ENCODE data around the gene DOCK1. TPM values are rescaled to one million over a fixed set of nuclear protein-coding genes. Genes with fewer than 3 reads are reported as not detected.

DOCK1 gene
- total RNA-seq, 1 donor from 2014 or later = 72.6 TPM

GRCh38 chr10:127081851-127082345, 176.7 kb downstream of the DOCK1 start:
- Histone ChIP-seq H3K36me3 (peaks cover 5% of the 10 kb centered on the region), H3K27me3 (no peaks in the 10 kb centered on the region), H3K27ac (no peak overlapping the region), H4K20me1 (ENCODE audit: low read depth) (no peaks in the 10 kb centered on the region), H3K9ac (no peak overlapping the region), H3K4me1 (peaks cover 3% of the 10 kb centered on the region), H3F3A (ENCODE audit: low read depth) (no peaks in the 10 kb centered on the region), H3K79me2 (ENCODE audit: low read depth) (no peaks in the 10 kb centered on the region), H3K4me2 (no peak overlapping the region), H3K9me3 (ENCODE audit: low read depth) (no peaks in the 10 kb centered on the region), H2AFZ (replicated peaks) (no peak overlapping the region), H3K4me3 (no peak overlapping the region)
- Mint-ChIP-seq H3K4me1 (no peaks in the 10 kb centered on the region), H3K36me3 (peaks cover 22% of the 10 kb centered on the region), H3K4me3 (no peak overlapping the region), H3K27me3 (ENCODE audit: insufficient read depth, low read depth) (peaks cover 2% of the 10 kb centered on the region), H3K9me3 (no peaks in the 10 kb centered on the region), H3K27ac (no peak overlapping the region)
- DNase-seq (ENCODE audit: low spot score) = no peak
- TF ChIP-seq, protein P1, sequence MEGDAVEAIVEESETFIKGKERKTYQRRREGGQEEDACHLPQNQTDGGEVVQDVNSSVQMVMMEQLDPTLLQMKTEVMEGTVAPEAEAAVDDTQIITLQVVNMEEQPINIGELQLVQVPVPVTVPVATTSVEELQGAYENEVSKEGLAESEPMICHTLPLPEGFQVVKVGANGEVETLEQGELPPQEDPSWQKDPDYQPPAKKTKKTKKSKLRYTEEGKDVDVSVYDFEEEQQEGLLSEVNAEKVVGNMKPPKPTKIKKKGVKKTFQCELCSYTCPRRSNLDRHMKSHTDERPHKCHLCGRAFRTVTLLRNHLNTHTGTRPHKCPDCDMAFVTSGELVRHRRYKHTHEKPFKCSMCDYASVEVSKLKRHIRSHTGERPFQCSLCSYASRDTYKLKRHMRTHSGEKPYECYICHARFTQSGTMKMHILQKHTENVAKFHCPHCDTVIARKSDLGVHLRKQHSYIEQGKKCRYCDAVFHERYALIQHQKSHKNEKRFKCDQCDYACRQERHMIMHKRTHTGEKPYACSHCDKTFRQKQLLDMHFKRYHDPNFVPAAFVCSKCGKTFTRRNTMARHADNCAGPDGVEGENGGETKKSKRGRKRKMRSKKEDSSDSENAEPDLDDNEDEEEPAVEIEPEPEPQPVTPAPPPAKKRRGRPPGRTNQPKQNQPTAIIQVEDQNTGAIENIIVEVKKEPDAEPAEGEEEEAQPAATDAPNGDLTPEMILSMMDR (IDR thresholded peaks at IDR 0.05) = no peak
- TF ChIP-seq EZH2 (IDR thresholded peaks at IDR 0.05) = no peak
- no peak for TF ChIP-seq EZH2phosphoT487 (IDR thresholded peaks at IDR 0.05)

DNA sequence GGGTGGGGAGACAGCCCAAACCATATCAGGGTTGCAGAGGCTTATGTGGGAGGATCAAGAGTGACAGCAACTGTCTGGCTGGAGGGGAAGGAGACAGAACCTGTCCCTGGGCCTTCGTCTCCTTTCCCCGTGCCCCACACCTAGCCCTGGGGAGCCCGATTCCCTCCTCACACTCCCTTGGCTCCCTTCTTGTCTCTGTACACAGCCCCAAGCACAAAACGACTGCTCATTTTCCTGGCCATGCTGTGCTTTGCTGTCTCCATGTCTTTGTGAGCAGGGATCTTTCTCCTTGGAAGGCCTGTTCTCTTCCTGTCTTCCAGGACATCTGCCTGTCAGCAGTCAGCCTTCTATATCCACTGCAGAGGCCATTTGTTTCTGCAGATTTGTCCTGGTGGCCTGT, 177.4 kb downstream of the DOCK1 start:
- Mint-ChIP-seq H3K4me1 (no peaks in the 10 kb centered on the region), H3K27ac (no peak overlapping the region), H3K4me3 (no peak overlapping the region), H3K9me3 (no peaks in the 10 kb centered on the region), H3K27me3 (ENCODE audit: insufficient read depth, low read depth) (peaks cover 2% of the 10 kb centered on the region), H3K36me3 (peaks cover 19% of the 10 kb centered on the region)
- DNase-seq (ENCODE audit: low spot score) = no peak
- H4K20me1 ChIP-seq (ENCODE audit: low read depth) = no peaks in the 10 kb centered on the region
- H3F3A ChIP-seq (ENCODE audit: low read depth) = no peaks in the 10 kb centered on the region
- no peak overlapping the region for H3K4me3 ChIP-seq
- H3K4me1 ChIP-seq = peaks cover 3% of the 10 kb centered on the region
- no peaks in the 10 kb centered on the region for H3K79me2 ChIP-seq (ENCODE audit: low read depth)
- no peaks in the 10 kb centered on the region for H3K9me3 ChIP-seq (ENCODE audit: low read depth)
- H3K9ac ChIP-seq = no peak overlapping the region
- no peak overlapping the region for H3K27ac ChIP-seq
- no peak overlapping the region for H3K4me2 ChIP-seq
- H3K27me3 ChIP-seq = no peaks in the 10 kb centered on the region
- H3K36me3 ChIP-seq = peaks cover 5% of the 10 kb centered on the region
- TF ChIP-seq EZH2 (IDR thresholded peaks at IDR 0.05) = no peak
- TF ChIP-seq, protein P1 (IDR thresholded peaks at IDR 0.05) = no peak
- TF ChIP-seq EZH2phosphoT487 (IDR thresholded peaks at IDR 0.05) = no peak
- no peak overlapping the region for H2AFZ ChIP-seq (replicated peaks)

- H3K36me3 Mint-ChIP-seq = peaks cover 25% of the 10 kb centered on the region
- Histone ChIP-seq H4K20me1 (ENCODE audit: low read depth) (no peaks in the 10 kb centered on the region), H3K36me3 (peaks cover 5% of the 10 kb centered on the region), H3K4me2 (no peak overlapping the region), H3K27ac (no peak overlapping the region), H2AFZ (replicated peaks) (no peak overlapping the region), H3K4me1 (no peaks in the 10 kb centered on the region), H3K9me3 (ENCODE audit: low read depth) (no peaks in the 10 kb centered on the region), H3K9ac (no peak overlapping the region), H3K79me2 (ENCODE audit: low read depth) (no peaks in the 10 kb centered on the region), H3F3A (ENCODE audit: low read depth) (no peaks in the 10 kb centered on the region), H3K27me3 (no peaks in the 10 kb centered on the region), H3K4me3 (no peak overlapping the region)
- TF ChIP-seq EZH2 (IDR thresholded peaks at IDR 0.05) (no peak), EZH2phosphoT487 (IDR thresholded peaks at IDR 0.05) (no peak)
- TF ChIP-seq, protein P1 (IDR thresholded peaks at IDR 0.05) = no peak
- no peak for DNase-seq (ENCODE audit: low spot score)
- peaks cover 7% of the 10 kb centered on the region for H3K4me1 Mint-ChIP-seq
- no peaks in the 10 kb centered on the region for H3K9me3 Mint-ChIP-seq
- H3K4me3 Mint-ChIP-seq = no peak overlapping the region
- peaks cover 5% of the 10 kb centered on the region for H3K27me3 Mint-ChIP-seq (ENCODE audit: insufficient read depth, low read depth)
- H3K27ac Mint-ChIP-seq = no peak overlapping the region
These were observed 180.7 kb downstream of the DOCK1 start for GRCh38 chr10:127085957-127086356.
